Hepatocyte (in vitro differentiated cells): Measurements from ENCODE around the gene POLR2L.

Experiments
- EZH2 ChIP-seq: fragments of 200-600 bp; sonication (generic); IDR thresholded peaks from 2 replicates; pipeline ENCODE4 v1.6.1; 2016; ENCODE audit warnings: antibody characterized with exemption, mild to moderate bottlenecking, borderline replicate concordance
- EZH2phosphoT487 ChIP-seq: fragments of 200-600 bp; sonication (generic); IDR thresholded peaks from one replicate; pipeline ENCODE4 v1.6.1; 2018; ENCODE audit warnings: antibody characterized with exemption, mild to moderate bottlenecking, low read depth, moderate library complexity; ENCODE audit not compliant: unreplicated experiment, severe bottlenecking
- TF ChIP-seq, protein P1 (sequence below): fragments of 200-600 bp; sonication (generic); IDR thresholded peaks from 2 replicates; pipeline ENCODE4 v1.5.1; 2016; ENCODE audit warnings: antibody characterized with exemption, mild to moderate bottlenecking; ENCODE audit not compliant: poor library complexity

DNA sequence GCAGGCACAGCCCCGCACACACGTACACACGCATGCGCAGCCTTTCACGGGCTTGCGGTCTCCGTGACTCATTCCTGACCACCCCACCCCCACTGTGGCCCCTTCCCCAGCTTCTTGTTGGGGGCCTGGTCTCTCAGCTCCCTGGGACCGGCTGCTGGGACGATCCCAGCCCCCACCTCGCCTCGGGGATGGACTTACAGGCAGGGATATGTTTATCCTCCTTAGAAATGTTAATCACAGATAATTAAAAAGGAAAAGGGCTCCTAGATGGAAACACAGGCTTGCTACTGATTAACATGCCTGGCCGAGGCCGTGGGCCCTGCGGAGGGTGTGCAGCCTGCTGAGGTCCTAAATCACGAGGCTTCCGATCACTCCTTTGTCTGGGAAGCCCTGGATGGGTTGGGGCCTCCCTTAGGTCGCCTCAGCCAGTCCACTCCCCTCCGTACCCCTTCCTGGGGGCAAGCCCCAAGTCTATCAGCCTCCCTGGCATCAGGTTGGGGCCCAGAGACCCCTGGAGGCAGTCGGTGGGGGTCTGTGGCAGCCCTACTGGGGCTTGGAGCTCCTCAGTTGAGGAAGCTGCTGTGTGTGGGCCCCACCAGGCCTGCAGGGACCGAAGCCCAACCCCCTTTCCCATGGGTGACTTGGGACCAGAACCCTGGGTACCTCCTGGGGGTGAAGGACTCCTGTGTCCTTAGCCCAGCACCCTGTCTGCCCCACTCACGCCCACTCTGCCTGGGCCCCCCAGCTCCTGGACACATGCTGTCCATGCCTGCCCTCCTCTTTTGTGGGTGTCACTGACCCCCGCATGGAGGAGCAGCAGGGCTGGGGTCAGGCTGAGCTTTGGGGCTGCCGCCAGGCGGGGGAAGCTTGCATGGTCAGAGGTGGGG is 20.9 kb upstream of the POLR2L start:
- TF ChIP-seq, protein P1, sequence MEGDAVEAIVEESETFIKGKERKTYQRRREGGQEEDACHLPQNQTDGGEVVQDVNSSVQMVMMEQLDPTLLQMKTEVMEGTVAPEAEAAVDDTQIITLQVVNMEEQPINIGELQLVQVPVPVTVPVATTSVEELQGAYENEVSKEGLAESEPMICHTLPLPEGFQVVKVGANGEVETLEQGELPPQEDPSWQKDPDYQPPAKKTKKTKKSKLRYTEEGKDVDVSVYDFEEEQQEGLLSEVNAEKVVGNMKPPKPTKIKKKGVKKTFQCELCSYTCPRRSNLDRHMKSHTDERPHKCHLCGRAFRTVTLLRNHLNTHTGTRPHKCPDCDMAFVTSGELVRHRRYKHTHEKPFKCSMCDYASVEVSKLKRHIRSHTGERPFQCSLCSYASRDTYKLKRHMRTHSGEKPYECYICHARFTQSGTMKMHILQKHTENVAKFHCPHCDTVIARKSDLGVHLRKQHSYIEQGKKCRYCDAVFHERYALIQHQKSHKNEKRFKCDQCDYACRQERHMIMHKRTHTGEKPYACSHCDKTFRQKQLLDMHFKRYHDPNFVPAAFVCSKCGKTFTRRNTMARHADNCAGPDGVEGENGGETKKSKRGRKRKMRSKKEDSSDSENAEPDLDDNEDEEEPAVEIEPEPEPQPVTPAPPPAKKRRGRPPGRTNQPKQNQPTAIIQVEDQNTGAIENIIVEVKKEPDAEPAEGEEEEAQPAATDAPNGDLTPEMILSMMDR: no peak
- no peak for TF ChIP-seq EZH2
- no peak for TF ChIP-seq EZH2phosphoT487
